ENCODE results near the gene DOLK.
A peak's percentile ranks its signal among the peaks of the same experiment; 100 is the strongest.
"Not testable (repeated sequence)": the region's sequence is repeated elsewhere in the genome, so short reads cannot be mapped to it uniquely, and the experiment has no call there.

Gene DOLK

DNA sequence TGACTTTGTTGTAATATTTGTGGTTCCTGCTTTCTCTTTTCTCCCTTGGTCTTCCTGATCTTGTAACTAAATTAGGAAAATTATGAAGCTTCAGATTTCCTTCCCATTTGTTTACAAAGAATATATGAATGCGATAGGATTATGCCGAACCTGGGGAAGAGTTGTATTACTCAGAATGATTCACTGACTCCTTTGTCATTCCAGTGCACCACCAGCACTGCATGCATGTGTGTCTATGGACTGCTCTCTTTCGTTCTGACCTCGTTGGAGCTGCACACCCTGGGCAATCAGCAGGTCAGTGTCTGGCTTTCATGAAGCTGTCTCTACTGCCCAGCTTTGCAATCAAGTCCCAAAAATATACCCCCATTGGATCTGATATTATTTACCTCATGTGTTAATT lies 25.6 kb upstream of the DOLK start:
- no peak overlapping the region for H3K9ac ChIP-seq (ENCODE audit: insufficient read length, low read depth)
- no peaks in the 10 kb centered on the region for H3K9me3 ChIP-seq (ENCODE audit: insufficient read depth, low read length)
- H3K4me1 ChIP-seq (ENCODE audit: insufficient read depth, insufficient read length): no peaks in the 10 kb centered on the region
- DNase-seq (ENCODE audit: low read depth, low spot score): no peak
- no peak overlapping the region for H3K4me3 ChIP-seq (ENCODE audit: insufficient read length, low read depth)
- no peaks in the 10 kb centered on the region for H3K27me3 ChIP-seq (ENCODE audit: insufficient read depth, insufficient read length)
- TF ChIP-seq SUZ12 (IDR thresholded peaks at IDR 0.05; ENCODE audit: extremely low read depth, insufficient read depth, insufficient read length) (no peak), YY1 (IDR thresholded peaks at IDR 0.05; ENCODE audit: insufficient read depth, insufficient read length) (no peak), ZNF274 (IDR thresholded peaks at IDR 0.05; ENCODE audit: low read depth, low read length) (no peak)
- H3K36me3 ChIP-seq (ENCODE audit: insufficient read depth, insufficient read length, low read length): peaks cover 93% of the 10 kb centered on the region

DNA sequence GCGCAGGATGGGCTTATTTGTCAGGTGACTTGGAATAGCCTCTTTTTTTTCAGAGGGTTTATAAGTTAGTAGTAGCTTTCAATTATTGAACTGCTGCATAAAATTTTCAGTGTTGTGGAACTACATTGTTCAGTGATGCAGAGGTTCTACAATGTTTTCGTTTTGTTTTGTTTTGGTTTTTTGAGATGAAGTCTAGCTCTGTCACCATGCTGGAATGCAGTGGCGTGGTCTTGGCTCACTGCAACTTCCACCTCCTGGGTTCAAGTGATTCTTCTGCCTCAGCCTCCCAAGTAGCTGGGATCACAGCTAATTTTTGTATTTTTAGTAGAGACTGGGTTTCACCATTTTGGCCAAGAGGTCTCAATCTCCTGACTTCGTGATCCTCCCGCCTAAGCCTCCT lies 22.1 kb upstream of the DOLK start:
- H3K36me3 ChIP-seq (ENCODE audit: insufficient read depth, insufficient read length, low read length): peaks cover 92% of the 10 kb centered on the region
- no peaks in the 10 kb centered on the region for H3K4me1 ChIP-seq (ENCODE audit: insufficient read depth, insufficient read length)
- no peaks in the 10 kb centered on the region for H3K9me3 ChIP-seq (ENCODE audit: insufficient read depth, low read length)
- H3K4me3 ChIP-seq (ENCODE audit: insufficient read length, low read depth): no peak overlapping the region
- no peak for DNase-seq (ENCODE audit: low read depth, low spot score)
- H3K27me3 ChIP-seq (ENCODE audit: insufficient read depth, insufficient read length): no peaks in the 10 kb centered on the region
- H3K9ac ChIP-seq (ENCODE audit: insufficient read length, low read depth): no peak overlapping the region
- no peak for TF ChIP-seq YY1 (IDR thresholded peaks at IDR 0.05; ENCODE audit: insufficient read depth, insufficient read length)
- TF ChIP-seq SUZ12 (IDR thresholded peaks at IDR 0.05; ENCODE audit: extremely low read depth, insufficient read depth, insufficient read length): no peak
- no peak for TF ChIP-seq ZNF274 (IDR thresholded peaks at IDR 0.05; ENCODE audit: low read depth, low read length)

DNA sequence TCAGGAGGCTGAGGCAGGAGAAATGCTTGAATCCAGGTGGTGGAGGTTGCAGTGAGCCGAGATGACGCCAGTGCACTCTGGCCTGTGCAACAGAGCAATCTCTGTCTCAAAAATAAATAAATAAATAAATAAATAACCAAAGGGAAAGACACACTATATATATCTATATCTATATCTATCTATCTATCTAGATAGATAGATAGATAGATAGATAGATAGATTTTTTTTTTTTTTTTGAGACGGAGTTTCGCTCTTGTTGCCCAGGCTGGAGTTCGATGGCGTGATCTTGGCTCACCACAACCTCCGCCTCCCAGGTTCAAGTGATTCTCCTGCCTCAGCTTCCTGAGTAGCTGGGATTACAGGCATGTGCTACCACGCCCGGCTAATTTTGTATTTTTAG lies 14.0 kb upstream of the DOLK start:
- not testable (repeated sequence) for H3K9me3 ChIP-seq (ENCODE audit: insufficient read depth, low read length); DNase-seq (ENCODE audit: low read depth, low spot score); H3K9ac ChIP-seq (ENCODE audit: insufficient read length, low read depth); H3K27me3 ChIP-seq (ENCODE audit: insufficient read depth, insufficient read length); H3K4me3 ChIP-seq (ENCODE audit: insufficient read length, low read depth); H3K4me1 ChIP-seq (ENCODE audit: insufficient read depth, insufficient read length)
- peaks cover 88% of the 10 kb centered on the region for H3K36me3 ChIP-seq (ENCODE audit: insufficient read depth, insufficient read length, low read length)

DNA sequence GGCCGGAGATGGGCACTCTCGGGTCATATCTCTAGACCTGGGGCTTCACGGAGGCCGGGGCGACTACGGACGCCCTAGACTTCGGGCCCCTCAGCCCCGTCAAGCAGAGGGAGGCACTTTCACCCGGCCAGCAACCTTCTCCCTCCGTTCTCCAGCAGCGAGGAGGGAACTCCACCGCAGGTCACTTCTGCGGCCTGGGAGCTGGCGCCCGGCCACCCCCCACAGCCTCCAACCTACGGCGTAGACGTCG lies 201 bp downstream of the DOLK start:
- no peak for DNase-seq (ENCODE audit: low read depth, low spot score)
- no peaks in the 10 kb centered on the region for H3K27me3 ChIP-seq (ENCODE audit: insufficient read depth, insufficient read length)
- no peak for TF ChIP-seq ZNF274 (IDR thresholded peaks at IDR 0.05; ENCODE audit: low read depth, low read length)
- peak overlapping the region; percentile 98 for H3K9ac ChIP-seq (ENCODE audit: insufficient read length, low read depth)
- peaks cover 9% of the 10 kb centered on the region for H3K4me1 ChIP-seq (ENCODE audit: insufficient read depth, insufficient read length)
- H3K4me3 ChIP-seq (ENCODE audit: insufficient read length, low read depth): peak overlapping the region; percentile 97
- no peaks in the 10 kb centered on the region for H3K9me3 ChIP-seq (ENCODE audit: insufficient read depth, low read length)
- H3K36me3 ChIP-seq (ENCODE audit: insufficient read depth, insufficient read length, low read length): peaks cover 64% of the 10 kb centered on the region

DNA sequence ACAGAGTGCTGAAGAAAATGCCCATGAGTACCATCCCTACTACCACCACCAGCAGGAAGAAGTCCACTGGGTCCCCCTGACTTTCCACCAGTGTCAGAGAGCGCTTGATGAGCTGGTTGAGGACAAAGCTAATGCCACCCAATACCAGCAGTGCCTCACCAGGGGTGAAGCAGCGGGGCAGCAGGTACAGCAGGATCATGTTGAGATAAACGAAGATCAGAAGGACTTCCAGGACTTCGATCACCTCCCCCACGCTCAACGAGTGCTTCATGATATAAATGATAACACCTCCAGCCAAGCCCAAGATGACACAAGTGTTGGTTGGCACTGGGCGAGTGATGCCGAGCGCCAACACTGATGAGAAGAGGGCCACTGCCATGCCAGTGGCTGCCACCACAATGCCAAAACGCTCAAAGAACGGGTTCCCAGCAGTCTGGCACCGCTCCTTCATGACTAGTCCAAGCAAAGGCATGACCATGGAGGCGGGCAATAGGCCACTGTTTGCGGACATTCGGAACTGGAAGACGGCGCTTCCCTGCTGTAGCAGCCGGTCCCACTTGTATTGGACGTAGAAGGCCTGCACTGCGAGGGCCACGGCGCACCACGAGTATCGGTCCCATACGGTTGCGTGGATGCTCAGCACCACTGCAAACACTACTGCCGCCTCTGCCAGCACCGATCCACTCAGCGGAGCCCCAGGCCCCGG lies 679 bp downstream of the DOLK start:
- Histone ChIP-seq H3K9ac (ENCODE audit: insufficient read length, low read depth) (peak overlapping the region; percentile 98), H3K9me3 (ENCODE audit: insufficient read depth, low read length) (no peaks in the 10 kb centered on the region), H3K4me3 (ENCODE audit: insufficient read length, low read depth) (peak overlapping the region; percentile 97), H3K4me1 (ENCODE audit: insufficient read depth, insufficient read length) (peaks cover 9% of the 10 kb centered on the region), H3K27me3 (ENCODE audit: insufficient read depth, insufficient read length) (no peaks in the 10 kb centered on the region), H3K36me3 (ENCODE audit: insufficient read depth, insufficient read length, low read length) (peaks cover 64% of the 10 kb centered on the region)
- TF ChIP-seq YY1 (IDR thresholded peaks at IDR 0.05; ENCODE audit: insufficient read depth, insufficient read length) (no peak), SUZ12 (IDR thresholded peaks at IDR 0.05; ENCODE audit: extremely low read depth, insufficient read depth, insufficient read length) (no peak)
- DNase-seq (ENCODE audit: low read depth, low spot score): no peak

DNA sequence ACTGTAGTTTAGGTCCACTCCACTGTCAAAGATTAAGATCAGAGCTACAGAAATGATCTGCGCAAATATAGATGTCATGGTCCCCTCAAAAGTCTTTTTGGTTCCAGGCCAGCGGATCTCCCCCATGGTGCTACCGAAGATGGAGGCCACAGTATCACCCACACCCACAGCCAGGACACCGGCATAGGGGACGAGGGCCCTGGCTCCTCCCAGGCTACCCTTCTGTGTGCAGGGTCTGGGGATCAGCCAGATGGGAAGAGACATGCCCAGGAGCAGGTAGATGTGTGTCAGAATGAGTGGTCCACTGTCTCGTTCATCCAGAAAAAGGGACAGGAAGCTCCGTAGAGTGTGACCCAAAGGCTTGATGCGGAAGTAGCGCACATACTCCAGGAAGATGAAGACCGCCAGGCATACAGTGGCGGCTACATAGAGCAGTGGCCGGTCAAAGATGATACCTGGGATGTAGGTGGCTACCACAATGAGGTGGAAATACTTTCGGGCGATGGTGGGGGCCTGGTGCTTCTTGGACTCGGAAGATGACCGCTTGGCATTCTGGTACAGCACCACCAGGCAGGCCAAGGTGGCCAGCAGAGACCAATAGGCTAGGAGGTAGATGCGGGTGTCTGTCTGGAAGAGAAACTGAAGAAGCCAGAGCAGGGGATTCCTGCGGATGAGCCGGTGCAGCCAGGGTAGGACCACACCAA lies 1.5 kb downstream of the DOLK start:
- Histone ChIP-seq H3K4me3 (ENCODE audit: insufficient read length, low read depth) (no peak overlapping the region), H3K36me3 (ENCODE audit: insufficient read depth, insufficient read length, low read length) (peaks cover 66% of the 10 kb centered on the region), H3K4me1 (ENCODE audit: insufficient read depth, insufficient read length) (peaks cover 17% of the 10 kb centered on the region), H3K9ac (ENCODE audit: insufficient read length, low read depth) (no peak overlapping the region), H3K27me3 (ENCODE audit: insufficient read depth, insufficient read length) (no peaks in the 10 kb centered on the region), H3K9me3 (ENCODE audit: insufficient read depth, low read length) (no peaks in the 10 kb centered on the region)
- DNase-seq (ENCODE audit: low read depth, low spot score): no peak
- no peak for TF ChIP-seq SUZ12 (IDR thresholded peaks at IDR 0.05; ENCODE audit: extremely low read depth, insufficient read depth, insufficient read length)
- no peak for TF ChIP-seq ZNF274 (IDR thresholded peaks at IDR 0.05; ENCODE audit: low read depth, low read length)
- no peak for TF ChIP-seq YY1 (IDR thresholded peaks at IDR 0.05; ENCODE audit: insufficient read depth, insufficient read length)

DNA sequence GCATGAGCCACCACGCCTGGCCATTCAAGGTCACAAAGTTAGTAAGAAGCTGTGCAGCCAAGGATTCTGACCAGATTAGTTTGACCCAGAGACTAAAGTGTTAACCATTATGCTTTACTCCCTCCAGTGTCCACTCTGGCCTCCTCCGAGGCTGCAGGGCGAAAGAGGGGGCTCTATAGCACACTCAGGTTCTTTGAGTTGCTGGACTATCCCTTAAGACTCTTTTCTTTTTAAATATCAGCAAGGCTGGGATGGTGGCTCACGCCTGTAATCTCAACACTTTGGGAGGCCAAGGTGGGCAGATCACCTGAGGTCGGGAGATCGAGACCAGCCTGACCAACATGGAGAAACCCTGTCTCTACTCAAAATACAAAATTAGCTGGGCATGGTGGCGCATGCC lies 2.4 kb downstream of the DOLK start:
- H3K9me3 ChIP-seq (ENCODE audit: insufficient read depth, low read length); DNase-seq (ENCODE audit: low read depth, low spot score); H3K4me3 ChIP-seq (ENCODE audit: insufficient read length, low read depth): not testable (repeated sequence)

More for the DNA sequence above, 2.4 kb downstream of the DOLK start:
- H3K9ac ChIP-seq (ENCODE audit: insufficient read length, low read depth); H3K27me3 ChIP-seq (ENCODE audit: insufficient read depth, insufficient read length): not testable (repeated sequence)
- H3K4me1 ChIP-seq (ENCODE audit: insufficient read depth, insufficient read length): peaks cover 24% of the 10 kb centered on the region
- H3K36me3 ChIP-seq (ENCODE audit: insufficient read depth, insufficient read length, low read length): peaks cover 61% of the 10 kb centered on the region
